Anterior cingulate cortex (tissue), 58 donors: Measurements from ENCODE around the gene WDTC1.
"Not testable (repeated sequence)": the region's sequence is repeated elsewhere in the genome, so short reads cannot be mapped to it uniquely, and the experiment has no call there.

Experiments
- DNase-seq, 58 donors: peaks; one replicate each; lab custom pipeline; 2025; lab: John Stamatoyannopoulos, UW

The WDTC1 gene

GRCh38 chr1:27243665-27244064, 9.2 kb downstream of the WDTC1 start:
- DNase-seq, result not testable (repeated sequence)

GRCh38 chr1:27246194-27246593, 11.8 kb downstream of the WDTC1 start:
- no peak for DNase-seq

GRCh38 chr1:27253596-27253995, 19.2 kb downstream of the WDTC1 start:
- DNase-seq, result no peak

- no peak for DNase-seq
These were observed 20.7 kb downstream of the WDTC1 start for GRCh38 chr1:27255136-27255535.

- no peak for DNase-seq
These were observed 22.7 kb downstream of the WDTC1 start for GRCh38 chr1:27257155-27257554.

- DNase-seq, result no peak
These were observed 24.2 kb downstream of the WDTC1 start for GRCh38 chr1:27258598-27258997.

GRCh38 chr1:27267153-27267552, 32.7 kb downstream of the WDTC1 start:
- no peak for DNase-seq

GRCh38 chr1:27269276-27269675, 34.8 kb downstream of the WDTC1 start:
- no peak for DNase-seq

- DNase-seq, result no peak
These were observed 39.8 kb downstream of the WDTC1 start for GRCh38 chr1:27274204-27274603.

GRCh38 chr1:27275696-27276095, 41.3 kb downstream of the WDTC1 start:
- no peak for DNase-seq

GRCh38 chr1:27284425-27285273, 50.2 kb downstream of the WDTC1 start:
- peak in 52 of 58 donors; percentile 4 to 89 (median 50) for DNase-seq

- DNase-seq, result no peak
These were observed 50.8 kb downstream of the WDTC1 start for GRCh38 chr1:27285274-27285660.

- not testable (repeated sequence) for DNase-seq
These were observed 51.4 kb downstream of the WDTC1 start for GRCh38 chr1:27285821-27286220.

GRCh38 chr1:27289125-27289524, 54.7 kb downstream of the WDTC1 start:
- not testable (repeated sequence) for DNase-seq

- no peak for DNase-seq
These were observed 56.1 kb downstream of the WDTC1 start for GRCh38 chr1:27290581-27290980.

GRCh38 chr1:27292106-27292505, 57.7 kb downstream of the WDTC1 start:
- DNase-seq, result no peak

- no peak for DNase-seq
These were observed 59.5 kb downstream of the WDTC1 start for GRCh38 chr1:27293915-27294314.

GRCh38 chr1:27296773-27297291, 62.4 kb downstream of the WDTC1 start:
- DNase-seq, result peak in 54 of 58 donors; percentile 1 to 83 (median 34)

- DNase-seq, result no peak
These were observed 63.5 kb downstream of the WDTC1 start for GRCh38 chr1:27297903-27298302.

- DNase-seq, result peak in 1 of 58 donors; percentile 2
These were observed 64.4 kb downstream of the WDTC1 start for GRCh38 chr1:27298632-27299384.
